HG03558 (cell line): ENCODE measurements around the gene RBM15B.
"Not testable (repeated sequence)": the region's sequence is repeated elsewhere in the genome, so short reads cannot be mapped to it uniquely, and the experiment has no call there.

Experiments used
- ATAC-seq: cut with Tn5 transposase; IDR thresholded peaks from one replicate; pipeline ENCODE4 v1.9.1; 2021; ENCODE audit warnings: moderate number of reproducible peaks; ENCODE audit not compliant: unreplicated experiment; ENCODE audit errors: extremely low read depth

RBM15B gene

DNA sequence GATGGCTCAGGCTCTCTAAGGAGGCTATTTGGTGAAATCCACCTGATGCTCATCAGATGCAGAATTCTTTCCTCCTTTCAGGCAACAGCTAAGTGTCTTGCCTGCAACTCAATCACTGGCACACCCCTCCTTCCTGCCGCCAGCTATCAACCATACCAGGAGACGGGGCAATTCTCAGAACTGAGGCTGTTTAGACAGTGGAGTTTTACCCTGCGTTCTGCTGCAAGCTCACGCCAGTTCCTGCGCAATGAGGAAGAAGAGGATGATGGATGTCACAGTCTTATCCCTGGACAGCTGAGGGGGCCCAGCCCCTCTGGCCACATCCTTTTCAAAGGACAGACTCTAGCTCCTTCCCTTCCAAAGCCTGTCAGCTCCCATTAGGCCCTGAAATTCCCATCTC lies 13.0 kb upstream of the RBM15B start:
- no peak for ATAC-seq

DNA sequence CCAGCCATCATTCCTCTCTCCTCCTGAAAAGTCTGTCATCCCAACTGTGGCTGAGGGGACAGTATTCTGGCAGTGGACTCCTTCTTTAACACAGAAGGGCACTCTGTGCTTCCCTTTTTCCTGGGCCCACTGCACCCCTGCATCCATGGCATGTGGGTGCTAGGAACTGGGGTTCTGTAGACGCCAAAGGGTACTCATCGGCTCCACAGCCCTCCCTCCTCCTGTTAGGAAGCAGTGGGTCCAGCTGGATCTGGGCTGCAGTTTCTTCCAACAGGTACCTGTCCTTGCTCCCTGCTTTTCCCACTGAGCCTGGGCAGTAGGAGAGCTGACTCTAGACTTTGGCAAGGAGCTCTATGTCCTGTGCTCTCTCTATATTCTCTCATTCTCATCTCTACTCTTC lies 12.4 kb upstream of the RBM15B start:
- ATAC-seq, result no peak

DNA sequence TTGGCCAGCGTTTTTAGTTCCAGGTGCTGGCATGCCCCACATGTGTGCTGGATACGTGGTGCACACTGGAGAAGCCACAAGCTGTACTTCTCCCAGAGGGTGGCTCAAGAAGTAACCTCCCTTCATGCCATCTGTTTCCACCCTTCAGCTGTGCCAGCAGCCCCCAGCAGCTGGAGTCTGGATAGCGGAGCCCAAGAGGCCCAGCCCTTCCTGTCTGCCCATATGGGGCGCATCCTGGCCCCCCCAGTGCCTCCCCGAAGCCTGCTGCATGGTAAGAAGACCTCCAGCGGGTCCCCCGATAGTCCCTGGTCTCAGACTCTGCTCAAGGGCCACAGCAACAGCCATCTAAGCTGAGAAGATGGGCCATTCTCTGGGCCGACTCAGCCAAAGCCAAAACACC lies 11.8 kb upstream of the RBM15B start:
- no peak for ATAC-seq

DNA sequence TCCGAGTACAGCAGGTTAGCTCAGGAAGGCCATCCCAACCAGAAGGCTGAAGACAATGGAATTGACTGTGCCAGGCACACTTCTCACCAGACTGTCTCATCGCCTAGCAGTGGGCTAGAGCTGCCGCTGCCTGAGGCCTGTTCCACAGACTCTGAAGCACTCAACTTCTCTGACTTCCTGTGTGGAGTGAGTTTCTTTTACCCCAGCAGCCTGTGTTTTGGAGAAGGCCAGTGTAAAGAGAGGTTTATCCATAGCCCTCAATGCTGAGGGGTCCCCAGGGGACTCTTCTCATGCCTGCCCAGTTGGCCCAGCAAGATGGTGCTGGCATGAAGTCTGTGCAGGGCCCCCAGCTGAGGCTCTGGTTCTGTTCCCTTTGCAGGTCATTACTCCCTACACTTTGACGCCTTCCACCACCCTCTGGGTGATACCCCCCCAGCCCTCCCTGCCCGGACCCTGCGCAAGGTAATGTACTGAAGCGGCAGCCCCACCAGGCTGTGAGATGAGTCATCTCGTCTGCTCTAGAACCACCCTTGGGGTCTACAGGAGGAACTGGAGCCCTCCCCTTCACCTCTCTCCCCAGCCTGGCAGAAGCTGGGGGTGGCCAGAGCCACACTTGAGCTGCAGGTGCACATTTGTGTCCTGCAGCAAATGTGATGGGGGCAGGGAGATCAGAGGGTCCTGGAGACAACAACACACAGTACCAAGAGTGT lies 11.2 kb upstream of the RBM15B start:
- no peak for ATAC-seq

DNA sequence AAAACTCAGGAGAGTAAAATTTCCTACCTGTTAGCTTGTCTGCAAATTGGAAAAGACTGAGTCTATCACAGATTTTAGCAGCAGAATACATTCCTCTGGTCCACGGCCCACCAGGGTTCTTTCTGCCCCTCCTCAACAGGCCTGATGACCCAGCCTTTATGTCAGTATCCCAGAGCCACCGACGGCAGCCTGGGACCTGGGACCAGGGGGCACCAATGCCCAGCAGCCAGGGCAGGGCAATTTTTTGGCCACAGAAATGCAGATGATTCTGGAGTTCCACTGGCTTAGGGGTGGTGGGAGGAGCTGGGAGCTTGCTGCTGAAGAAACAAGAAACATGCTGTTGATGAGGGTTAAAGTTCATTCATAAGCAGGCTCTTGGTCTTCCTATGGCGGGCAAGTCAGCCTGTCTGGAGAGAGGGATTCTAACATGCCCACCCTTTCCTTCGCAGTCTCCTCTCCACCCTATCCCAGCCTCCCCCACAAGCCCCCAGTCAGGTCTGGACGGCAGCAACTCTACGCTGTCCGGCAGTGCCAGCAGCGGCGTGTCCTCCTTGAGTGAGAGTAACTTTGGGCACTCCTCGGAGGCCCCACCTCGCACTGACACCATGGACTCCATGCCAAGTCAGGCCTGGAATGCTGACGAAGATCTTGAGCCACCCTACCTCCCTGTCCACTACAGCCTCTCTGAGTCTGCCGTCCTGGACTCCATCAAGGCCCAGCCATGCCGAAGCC lies 10.3 kb upstream of the RBM15B start:
- no peak for ATAC-seq

DNA sequence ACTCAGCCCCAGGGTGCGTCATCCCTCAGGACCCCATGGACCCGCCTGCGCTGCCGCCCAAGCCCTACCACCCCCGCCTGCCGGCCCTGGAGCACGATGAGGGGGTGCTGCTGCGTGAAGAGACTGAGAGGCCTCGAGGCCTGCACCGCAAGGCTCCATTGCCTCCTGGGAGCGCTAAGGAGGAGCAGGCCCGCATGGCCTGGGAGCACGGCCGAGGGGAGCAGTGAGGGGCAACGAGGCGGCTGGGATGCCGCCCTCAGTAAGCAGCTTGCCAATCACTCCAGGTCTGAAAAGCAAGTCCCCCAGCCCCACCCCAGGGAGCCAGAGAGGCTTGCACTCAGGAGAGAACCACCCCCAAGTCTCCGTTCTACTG lies 9.8 kb upstream of the RBM15B start:
- ATAC-seq, result no peak

DNA sequence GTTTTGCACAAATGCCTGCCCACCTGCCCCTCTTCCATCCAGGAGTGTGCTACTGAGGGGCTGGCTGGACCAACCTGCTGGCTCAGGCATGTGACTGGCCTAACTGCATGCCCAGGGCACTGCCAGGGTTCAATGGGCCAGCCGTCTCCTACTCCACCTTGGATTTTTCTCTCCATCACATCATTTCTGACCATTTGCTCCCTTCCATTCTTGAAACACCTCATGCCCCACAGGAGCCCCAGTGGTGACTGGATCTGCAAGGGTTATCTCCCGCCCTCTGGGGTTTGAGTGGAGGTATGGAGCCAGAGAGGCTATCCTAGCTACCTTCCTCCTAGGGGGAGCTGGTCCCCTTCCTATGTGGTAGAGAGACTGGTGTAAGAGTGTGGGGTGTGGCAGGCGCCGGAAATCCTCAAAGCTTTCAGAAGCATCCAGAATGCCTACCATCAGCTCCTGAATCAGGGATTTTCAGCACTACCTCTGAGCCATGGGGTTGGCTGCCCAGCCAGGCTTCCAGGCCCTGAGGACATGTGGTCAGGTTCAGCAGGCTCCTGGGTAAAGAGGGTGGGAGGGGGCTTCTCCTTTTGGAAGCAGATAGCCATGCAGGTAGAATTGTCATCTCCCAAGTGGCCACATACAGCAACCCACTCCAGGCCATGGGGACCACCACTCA lies 8.9 kb upstream of the RBM15B start:
- ATAC-seq, result no peak

DNA sequence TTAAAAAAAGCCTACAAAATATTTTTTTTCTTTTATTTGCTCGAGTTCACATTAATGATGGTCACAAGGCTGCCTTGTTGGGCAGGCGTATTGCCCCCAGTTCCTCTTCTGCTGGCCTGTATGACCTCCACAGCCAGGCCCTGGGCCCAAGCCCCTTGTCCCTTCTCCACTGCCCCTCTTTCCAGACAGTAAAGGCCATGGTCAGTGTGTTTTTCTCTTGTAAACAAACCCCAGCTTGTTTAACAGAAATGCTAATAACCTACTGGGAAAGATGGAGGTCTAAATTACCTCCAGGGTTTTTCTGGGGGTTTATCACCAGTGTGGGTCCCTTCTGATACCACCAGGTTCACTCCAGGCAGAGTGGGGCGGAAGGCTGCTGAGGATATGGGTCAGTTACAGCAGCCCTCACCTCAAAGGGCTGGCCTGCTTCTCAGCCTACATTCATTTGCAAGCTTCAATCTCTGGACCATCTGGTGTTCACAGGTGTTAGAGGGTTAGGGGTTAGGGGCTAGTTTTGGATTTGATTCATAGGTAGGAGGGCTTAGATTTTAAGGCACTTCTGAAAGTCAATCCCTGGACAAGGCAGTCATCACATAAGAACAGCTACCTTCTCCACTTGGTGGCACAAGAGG lies 8.0 kb upstream of the RBM15B start:
- ATAC-seq, result no peak

DNA sequence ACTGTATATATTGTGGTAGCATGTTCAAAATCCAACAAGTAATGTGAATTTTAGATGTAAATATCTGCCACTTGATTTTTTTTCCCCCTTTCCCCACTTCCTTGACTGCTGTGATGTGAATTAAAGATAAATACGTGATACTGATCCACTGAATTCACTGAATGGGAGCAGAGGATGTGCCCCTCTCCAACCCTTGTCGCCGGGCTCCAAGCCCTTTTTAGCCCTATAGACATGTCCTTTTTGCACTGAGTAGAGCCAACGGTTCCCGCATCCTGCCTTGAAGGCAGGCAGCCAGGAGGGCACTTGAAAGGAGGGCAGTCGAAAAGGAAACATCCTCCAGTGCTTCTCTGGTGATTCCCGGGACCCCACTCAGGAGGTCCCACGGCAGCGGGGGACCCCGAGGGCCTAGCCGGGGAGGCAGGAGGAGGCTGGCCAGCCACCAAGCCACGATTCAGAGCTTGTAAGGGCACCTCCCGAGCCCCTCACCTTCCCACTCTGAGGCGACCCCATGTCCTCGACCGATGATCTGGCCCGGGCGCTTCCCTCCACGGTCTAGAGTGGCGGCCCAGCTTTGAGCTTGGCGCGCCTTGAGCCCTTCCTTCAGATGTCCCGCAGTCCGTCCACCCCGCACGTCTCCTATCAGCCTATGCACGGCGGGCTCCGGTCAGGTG lies 6.9 kb upstream of the RBM15B start:
- no peak for ATAC-seq

DNA sequence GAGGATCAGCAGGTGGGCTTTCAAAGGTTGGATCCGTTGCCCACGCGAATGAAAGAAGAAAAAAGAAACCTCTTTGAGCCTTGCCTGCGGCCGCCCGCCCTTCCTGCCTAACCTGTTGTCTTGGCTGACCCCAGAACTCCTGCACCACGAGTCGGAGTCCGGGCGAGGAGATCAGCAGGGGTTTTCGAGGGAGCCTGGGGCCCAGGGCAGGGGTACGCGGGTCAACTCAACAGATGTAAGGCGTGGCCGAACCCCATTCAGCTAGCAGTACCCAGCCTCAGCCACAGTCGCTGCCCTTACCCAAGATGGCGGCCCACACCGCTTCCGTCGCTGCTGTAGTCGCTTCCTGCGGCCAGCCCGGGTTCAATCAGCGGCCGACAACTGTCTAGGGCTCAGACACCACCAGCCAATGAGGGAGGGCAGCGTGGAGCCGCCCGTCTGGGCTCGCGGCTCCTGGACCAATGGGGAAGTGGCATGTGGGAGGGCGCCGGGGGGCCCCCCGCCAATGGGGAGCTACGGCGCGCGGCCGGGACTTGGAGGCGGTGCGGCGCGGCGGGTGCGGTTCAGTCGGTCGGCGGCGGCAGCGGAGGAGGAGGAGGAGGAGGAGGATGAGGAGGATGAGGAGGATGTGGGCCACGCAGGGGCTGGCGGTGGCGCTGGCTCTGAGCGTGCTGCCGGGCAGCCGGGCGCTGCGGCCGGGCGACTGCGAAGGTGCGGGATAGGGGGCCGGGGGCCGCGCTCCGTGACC lies 6.2 kb upstream of the RBM15B start, which contains the start of gene MANF:
MANF (plus strand) TSS at position 566 of the 748 bp plus-strand sequence; CDS start at position 618, 52 bp downstream.
- ATAC-seq, result peak; percentile 85

DNA sequence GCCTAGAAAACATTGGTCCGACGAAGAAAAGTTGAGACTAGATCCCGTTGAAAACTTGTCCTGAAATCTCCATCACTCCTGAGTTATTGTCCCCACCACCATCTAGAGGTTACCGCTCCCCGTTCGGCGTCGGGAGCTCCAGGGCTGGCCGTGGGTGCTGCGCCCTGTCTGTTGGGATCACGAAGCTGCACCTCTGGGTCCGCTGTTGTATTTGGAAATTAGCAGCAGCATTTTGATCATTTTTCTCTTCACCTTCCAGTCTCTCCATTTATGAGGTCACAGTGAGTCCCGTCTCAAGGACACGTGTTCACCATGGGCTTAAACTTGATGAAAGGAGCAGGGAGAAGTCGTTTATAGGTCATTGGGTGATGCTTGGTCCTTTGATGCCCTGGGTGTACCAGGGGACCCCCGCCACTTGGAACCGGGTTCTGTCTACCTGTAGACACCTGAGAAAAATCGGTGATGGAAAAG lies 5.4 kb upstream of the RBM15B start:
- no peak for ATAC-seq

DNA sequence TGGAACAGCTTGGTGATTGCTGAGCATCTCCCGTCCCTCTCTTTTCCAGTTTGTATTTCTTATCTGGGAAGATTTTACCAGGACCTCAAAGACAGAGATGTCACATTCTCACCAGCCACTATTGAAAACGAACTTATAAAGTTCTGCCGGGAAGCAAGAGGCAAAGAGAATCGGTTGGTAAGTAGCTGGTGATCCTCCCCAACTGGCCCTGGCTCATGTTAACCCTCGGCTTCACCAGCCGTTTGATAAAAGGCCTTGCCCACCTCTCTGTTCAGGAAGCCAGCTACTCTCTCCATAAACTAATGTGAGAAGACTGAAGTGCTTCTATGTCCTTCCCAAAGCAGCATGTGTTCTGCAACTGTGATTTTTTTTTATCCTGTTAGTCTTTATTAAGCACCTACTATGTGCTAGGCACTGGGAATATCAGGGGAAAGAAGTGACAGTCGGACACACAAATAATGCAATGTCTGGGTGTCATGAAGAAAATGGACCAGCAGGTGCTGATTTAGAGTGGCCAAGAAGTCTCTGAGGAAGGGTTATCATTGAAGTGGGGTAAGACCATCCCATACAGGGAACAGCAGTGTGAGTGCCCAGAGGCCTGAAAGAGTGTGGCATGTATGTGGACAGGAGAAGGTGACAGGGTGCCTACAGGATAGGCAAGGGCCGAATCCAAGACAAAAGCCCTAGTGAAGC lies 4.8 kb upstream of the RBM15B start:
- no peak for ATAC-seq

DNA sequence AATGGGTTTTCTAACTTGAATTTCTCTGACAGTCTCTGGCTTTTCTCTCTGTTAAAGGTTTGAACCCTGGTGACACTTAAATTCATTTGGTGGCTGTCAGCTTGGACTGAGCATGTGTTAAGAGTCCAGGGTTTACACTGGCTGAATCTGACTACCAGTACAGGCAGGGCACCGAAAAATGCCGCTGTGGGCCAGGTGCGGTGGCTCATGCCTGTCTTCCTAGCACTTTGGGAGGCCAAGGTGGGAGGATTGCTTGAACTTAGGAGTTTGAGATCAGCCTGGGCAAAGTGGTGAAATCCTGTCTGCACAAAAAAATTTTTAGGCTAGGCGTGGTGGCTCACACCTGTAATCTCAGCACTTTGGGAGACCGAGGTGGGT lies 4.2 kb upstream of the RBM15B start:
- no peak for ATAC-seq

DNA sequence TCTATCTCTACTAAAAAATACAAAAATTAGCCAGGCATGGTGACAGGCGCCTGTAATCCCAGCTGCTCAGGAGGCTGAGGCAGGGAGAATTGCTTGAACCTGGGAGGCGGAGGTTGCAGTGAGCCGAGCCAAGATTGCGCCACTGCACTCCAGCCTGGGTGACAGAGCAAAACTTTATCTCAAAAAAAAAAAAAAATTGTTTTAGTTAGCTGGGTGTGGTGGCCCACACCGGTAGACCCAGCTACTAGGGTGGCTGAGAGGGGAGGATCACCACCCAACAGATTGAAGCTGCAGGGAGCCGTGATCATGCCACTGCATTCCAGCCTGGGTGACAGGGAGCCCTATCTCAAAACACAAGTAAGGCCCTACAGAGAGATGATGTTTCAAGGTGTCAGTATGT lies 3.8 kb upstream of the RBM15B start:
- ATAC-seq, result not testable (repeated sequence)

DNA sequence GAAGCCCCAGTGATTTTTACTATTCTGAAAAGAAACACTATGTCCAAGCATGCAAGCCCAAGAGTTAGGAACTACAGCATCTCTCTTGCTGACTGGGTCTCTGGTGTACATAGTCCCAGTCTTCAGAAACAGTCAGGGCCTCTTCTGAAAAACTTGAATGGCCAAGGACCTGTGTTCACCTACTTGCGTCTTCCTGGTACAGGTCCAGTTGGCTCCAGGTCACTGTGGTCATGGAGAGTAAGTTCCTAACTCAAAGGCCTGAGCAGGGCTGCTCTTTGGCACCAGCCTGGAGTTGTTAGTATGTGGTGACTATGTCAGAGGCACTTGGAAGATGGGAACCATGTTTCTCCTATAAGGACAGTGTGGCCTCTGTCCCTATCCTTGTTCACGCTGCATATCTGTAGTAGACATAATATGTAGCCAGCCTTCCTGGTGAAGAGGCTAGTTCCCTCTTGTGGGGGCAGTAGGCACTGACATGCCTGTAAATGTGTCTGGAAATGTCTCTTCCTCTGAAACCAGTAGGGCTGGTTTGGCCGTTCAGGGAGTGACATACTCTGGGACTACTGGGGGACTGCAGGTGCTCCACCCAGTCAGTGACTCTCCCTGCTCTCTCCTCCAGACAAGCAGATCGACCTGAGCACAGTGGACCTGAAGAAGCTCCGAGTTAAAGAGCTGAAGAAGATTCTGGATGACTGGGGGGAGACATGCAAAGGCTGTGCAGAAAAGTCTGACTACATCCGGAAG lies 2.6 kb upstream of the RBM15B start:
- ATAC-seq, result no peak

DNA sequence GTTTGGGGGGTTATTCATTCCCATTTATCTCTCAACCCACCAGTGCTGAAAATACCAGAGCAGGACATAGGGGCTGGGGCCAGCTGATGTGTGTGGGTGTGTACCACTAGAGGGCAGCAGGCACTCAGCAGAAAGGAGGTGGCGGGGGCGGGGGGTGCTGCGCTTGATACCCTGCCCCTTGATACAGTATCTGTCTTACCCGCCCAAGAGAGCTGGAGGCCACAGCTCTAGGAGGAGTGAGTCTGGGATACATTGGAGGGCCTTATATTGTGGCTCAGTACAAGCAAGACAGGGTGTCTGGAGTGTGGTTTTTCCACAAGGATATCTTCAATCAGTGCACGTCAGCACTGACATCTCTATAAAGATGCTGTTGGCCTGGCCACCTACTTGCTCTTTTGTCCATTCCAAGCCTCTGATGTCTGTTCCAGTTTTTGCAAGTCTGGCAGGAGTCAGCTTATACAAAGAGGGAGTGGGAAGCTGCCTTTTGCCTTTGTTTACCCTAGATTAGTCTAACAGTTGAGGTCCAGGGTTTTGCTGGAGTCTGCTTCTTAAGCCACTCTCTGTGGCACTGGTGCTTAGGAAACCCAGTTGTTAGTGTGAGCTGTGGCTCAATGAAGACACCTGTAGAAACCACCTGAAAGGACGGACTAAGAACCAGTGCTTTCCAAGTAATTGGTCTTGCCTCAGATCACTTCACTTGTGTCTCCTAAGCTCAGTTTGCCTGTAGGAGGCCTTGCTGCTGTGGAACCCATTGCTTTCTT lies 1.5 kb upstream of the RBM15B start:
- ATAC-seq, result no peak

DNA sequence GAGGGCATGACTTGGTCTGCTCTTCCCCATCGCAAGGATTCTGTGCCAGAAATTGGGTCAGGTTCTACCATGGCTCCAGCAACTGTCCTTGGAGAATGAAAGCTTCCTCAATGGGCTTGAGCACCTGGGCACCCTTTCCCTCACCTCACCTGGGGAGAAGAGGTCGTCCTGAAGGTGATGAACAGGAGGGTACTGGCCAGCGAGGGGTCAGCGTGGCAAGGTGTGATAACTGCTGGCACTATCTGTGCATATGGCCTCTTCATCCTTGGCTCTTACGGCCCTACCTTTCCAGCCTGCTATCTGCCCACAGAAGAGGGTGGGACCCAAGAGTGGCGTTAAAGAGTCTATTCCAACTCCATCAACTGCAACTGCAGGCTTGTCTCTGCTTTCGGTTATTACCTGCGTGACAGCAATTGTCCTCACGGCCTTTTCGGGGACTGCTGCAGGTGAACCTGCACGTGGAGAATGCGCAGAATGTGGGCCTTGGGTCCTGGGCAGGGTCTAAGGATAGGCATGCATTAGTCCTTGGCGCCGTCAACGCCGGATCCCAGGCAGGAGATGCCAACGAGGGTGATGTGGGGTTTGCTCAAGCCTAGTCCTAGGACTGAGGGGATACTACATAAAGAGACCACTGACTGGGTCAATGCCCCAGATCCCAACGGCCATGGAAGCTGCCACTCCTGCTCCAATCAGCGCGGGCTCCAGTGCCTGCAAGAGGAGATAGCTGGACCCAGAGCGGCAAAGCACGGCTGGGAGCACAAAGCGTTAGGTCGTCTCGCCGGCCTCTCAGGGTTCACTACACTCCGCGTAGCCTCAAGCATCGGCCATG lies 625 bp upstream of the RBM15B start:
- ATAC-seq, result no peak
